AG04450 (cell line): ENCODE data around the gene CCDC88A. TPM values are rescaled to one million over a fixed set of nuclear protein-coding genes. Genes with fewer than 3 reads are reported as not detected.
"Not testable (repeated sequence)": the region's sequence is repeated elsewhere in the genome, so short reads cannot be mapped to it uniquely, and the experiment has no call there.

ENCODE experiments used
- CTCF ChIA-PET: fragments of 300-600, 350-600 bp; formaldehyde crosslinking; extraction: SDS; loops from one replicate; lab custom pipeline; 2022; ENCODE audit warnings: antibody characterized with exemption, inconsistent platforms; lab: Charles Lee
- POLR2A ChIA-PET: fragments of 350-600 bp; formaldehyde crosslinking; extraction: SDS; loops from one replicate; lab custom pipeline; 2021; ENCODE audit warnings: antibody characterized with exemption, inconsistent platforms; lab: Yijun Ruan, JAX
- DNase-seq: peaks from one replicate; pipeline ENCODE4 v3.0.0-alpha.2; 2011; ENCODE audit warnings: low read depth, low spot score
- H3K27ac ChIP-seq: one replicate; pipeline ENCODE4 v1.5.1; 2012; ENCODE audit warnings: low read depth, low read length, control low read depth
- H3K27me3 ChIP-seq: one replicate; pipeline ENCODE4 v1.6.0; 2012; ENCODE audit warnings: low read length; ENCODE audit not compliant: control insufficient read depth, insufficient read depth
- H3K4me3 ChIP-seq: 2 replicates; pipeline ENCODE4 v1.5.1; 2011; ENCODE audit warnings: mild to moderate bottlenecking, low read depth, low read length, control low read depth
- H3K9me3 ChIP-seq: 2 replicates; pipeline ENCODE4 v1.5.1; 2012; ENCODE audit warnings: low read length; ENCODE audit not compliant: control insufficient read depth, insufficient read depth
- CTCF ChIP-seq: IDR thresholded peaks from 2 replicates; pipeline ENCODE4 v1.5.1; 2011; ENCODE audit warnings: low read depth, low read length, control low read depth, inconsistent platforms
- polyA plus RNA-seq: library from polyadenylated mRNA; depleted of rRNA; stranded (reverse); fragments of >200 nt; gene quantifications from 2 replicates; pipeline ENCODE4 v1.2.3, GENCODE V29; 2011

CCDC88A gene
- polyA plus RNA-seq, 1 experiment, result 44.7 TPM

DNA sequence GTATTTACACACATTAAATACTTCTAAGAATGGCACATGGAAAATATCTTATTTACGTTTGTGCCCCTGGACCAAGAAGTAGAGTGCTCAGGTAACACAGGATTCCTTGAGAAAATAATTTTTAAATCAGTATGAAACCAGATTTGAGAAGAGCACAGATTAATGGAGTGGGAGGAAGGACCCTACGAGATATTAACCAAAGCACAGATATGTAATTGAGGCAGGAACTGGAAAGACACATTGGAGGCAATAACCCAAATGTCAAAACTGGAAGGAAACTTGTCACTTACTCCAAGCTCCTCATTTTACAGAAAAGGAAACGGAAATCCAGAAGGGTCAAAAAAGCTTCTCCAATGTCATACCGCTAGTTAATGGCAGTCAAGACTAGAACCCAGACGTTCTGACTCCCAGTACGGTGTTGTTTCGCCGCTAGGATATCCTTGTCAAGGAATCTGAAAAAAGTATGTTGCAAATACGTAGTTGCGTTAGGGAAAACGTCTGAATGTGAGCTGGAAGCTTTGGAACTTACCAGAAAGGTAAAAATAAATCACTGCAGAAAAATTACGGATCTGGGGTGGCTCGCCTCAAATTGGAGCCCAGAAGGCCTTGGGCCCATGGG lies 151.3 kb downstream of the CCDC88A start:
- Histone ChIP-seq H3K9me3 (no peaks in the 10 kb centered on the region), H3K4me3 (peak overlapping the region; percentile 93), H3K27me3 (no peaks in the 10 kb centered on the region), H3K27ac (peak overlapping the region; percentile 57)
- ChIA-PET CTCF (no interaction called here), POLR2A (no interaction called here)
- no peak for DNase-seq
- no peak for TF ChIP-seq CTCF

GRCh38 chr2:55259586-55259985 lies 160.1 kb downstream of the CCDC88A start:
- H3K4me3 ChIP-seq, DNase-seq, CTCF ChIA-PET, H3K9me3 ChIP-seq, H3K27ac ChIP-seq, H3K27me3 ChIP-seq: not testable (repeated sequence)
- POLR2A ChIA-PET, result interaction anchor here (0.8 kb wide), 1 partner anchor 225 kb away, joined by 3 read pairs; no protein-coding TSS in a partner anchor

DNA sequence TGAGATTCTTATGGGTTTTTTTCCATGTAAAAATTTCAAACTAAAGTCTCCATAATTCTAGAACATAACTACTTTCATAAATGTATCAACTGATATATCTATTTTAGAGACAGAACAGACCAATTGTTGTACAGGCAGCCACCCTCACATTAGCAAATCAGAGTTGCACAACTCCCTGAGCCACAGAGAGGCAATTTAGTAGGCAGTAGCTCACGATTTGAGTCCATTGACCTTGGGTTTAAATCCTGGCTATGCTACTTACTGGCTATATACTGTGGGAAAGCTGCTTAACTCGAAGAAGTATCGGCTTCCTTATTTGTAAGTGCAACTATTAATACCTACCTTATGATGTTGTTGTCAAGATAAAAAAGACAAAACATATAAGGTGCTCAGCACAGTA lies 166.8 kb downstream of the CCDC88A start:
- no peak for TF ChIP-seq CTCF
- Histone ChIP-seq H3K27ac (no peak overlapping the region), H3K27me3 (no peaks in the 10 kb centered on the region), H3K9me3 (no peaks in the 10 kb centered on the region), H3K4me3 (no peak overlapping the region)
- DNase-seq, result no peak
- POLR2A ChIA-PET, result no interaction called here
- CTCF ChIA-PET, result no interaction called here

GRCh38 chr2:55247025-55247424 lies 172.6 kb downstream of the CCDC88A start:
- Histone ChIP-seq H3K4me3 (no peak overlapping the region), H3K27ac (no peak overlapping the region), H3K9me3 (no peaks in the 10 kb centered on the region), H3K27me3 (no peaks in the 10 kb centered on the region)
- TF ChIP-seq CTCF, result no peak
- ChIA-PET CTCF (no interaction called here), POLR2A (no interaction called here)
- DNase-seq, result no peak

- Histone ChIP-seq H3K9me3 (no peaks in the 10 kb centered on the region), H3K4me3 (no peak overlapping the region), H3K27ac (no peak overlapping the region), H3K27me3 (no peaks in the 10 kb centered on the region)
- CTCF ChIA-PET, result interaction anchor here (0.8 kb wide), 1 partner anchor 186 kb away, joined by 3 read pairs; no protein-coding TSS in a partner anchor
- POLR2A ChIA-PET, result no interaction called here
- no peak for DNase-seq
- TF ChIP-seq CTCF, result no peak
Observed at GRCh38 chr2:55245411-55245810, 174.2 kb downstream of the CCDC88A start.

- no peaks in the 10 kb centered on the region for H3K27me3 ChIP-seq
- no peak for DNase-seq
- no peak overlapping the region for H3K4me3 ChIP-seq
- no peak overlapping the region for H3K27ac ChIP-seq
- ChIA-PET POLR2A (no interaction called here), CTCF (no interaction called here)
- no peaks in the 10 kb centered on the region for H3K9me3 ChIP-seq
- TF ChIP-seq CTCF, result no peak
Observed at GRCh38 chr2:55242617-55243016, 177.0 kb downstream of the CCDC88A start.

GRCh38 chr2:55241582-55241981 lies 178.1 kb downstream of the CCDC88A start:
- POLR2A ChIA-PET, CTCF ChIA-PET, DNase-seq, H3K27ac ChIP-seq, H3K9me3 ChIP-seq, H3K4me3 ChIP-seq, H3K27me3 ChIP-seq: not testable (repeated sequence)
